NT2/D1 (cell line): ENCODE results near the gene KCNK3.

Source experiments
- DNase-seq: peaks from one replicate; pipeline ENCODE4 v3.0.0-alpha.2; 2011; ENCODE audit warnings: low read depth, low spot score
- H3K27me3 ChIP-seq: 2 replicates; pipeline ENCODE4 v1.6.0; 2011; ENCODE audit warnings: mild to moderate bottlenecking; ENCODE audit not compliant: insufficient read length, insufficient read depth
- H3K36me3 ChIP-seq: 2 replicates; pipeline ENCODE4 v1.6.1; 2011; ENCODE audit warnings: mild to moderate bottlenecking, low read length, mixed read lengths; ENCODE audit not compliant: insufficient read depth, insufficient read length
- H3K4me1 ChIP-seq: 2 replicates; pipeline ENCODE4 v1.5.1; 2011; ENCODE audit not compliant: insufficient read depth, insufficient read length
- H3K4me3 ChIP-seq: 2 replicates; pipeline ENCODE4 v1.5.1; 2011; ENCODE audit warnings: low read depth; ENCODE audit not compliant: insufficient read length
- H3K9ac ChIP-seq: 2 replicates; pipeline ENCODE4 v1.6.0; 2011; ENCODE audit warnings: low read depth; ENCODE audit not compliant: insufficient read length
- H3K9me3 ChIP-seq: 2 replicates; pipeline ENCODE4 v1.5.1; 2011; ENCODE audit warnings: mild to moderate bottlenecking, low read length; ENCODE audit not compliant: insufficient read depth
- SUZ12 ChIP-seq: IDR thresholded peaks from 2 replicates; pipeline ENCODE4 v1.6.1; 2011; ENCODE audit not compliant: insufficient read length, insufficient read depth; ENCODE audit errors: extremely low read depth
- YY1 ChIP-seq: IDR thresholded peaks from 2 replicates; pipeline ENCODE4 v1.6.1; 2011; ENCODE audit not compliant: insufficient read length, insufficient read depth
- ZNF274 ChIP-seq: IDR thresholded peaks from 2 replicates; pipeline ENCODE4 v1.6.1; 2011; ENCODE audit warnings: mild to moderate bottlenecking, low read depth, low read length

Gene KCNK3

DNA sequence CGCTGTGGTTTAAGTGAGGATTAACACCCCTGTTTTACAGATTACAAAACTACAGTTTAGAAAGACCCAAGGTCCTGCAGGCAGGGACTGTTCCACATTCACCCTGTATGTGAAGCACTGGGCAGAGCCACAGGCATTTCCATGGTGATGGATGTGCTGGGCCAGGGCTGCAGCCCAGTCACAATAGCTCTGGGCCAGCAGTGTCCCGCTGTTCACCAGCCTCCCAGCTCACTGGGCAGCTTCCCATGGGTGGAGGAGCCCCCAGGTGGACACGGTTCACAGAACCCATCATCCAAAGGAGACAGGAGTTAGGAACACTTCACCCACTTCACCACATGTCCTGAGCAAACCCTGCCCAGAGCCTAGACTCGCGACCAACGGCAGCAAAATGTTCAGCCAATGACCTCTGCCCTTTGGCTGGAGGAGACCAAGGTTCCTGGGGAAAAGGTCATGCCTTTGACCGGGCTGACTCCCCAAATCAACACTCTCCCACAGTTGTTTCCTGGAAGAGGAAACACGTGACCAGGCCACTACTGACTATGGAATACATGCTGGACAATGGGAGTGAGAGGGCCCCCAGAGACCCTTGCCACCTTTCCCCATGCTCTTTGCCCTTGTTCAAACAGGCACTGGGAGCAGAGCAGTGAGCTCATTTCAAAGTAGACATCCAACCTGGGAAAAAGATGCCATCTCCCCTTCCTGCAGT lies 43.5 kb downstream of the KCNK3 start:
- Histone ChIP-seq H3K36me3 (no peaks in the 10 kb centered on the region), H3K9me3 (no peaks in the 10 kb centered on the region), H3K9ac (no peak overlapping the region), H3K4me3 (no peak overlapping the region), H3K4me1 (peaks cover 4% of the 10 kb centered on the region), H3K27me3 (no peaks in the 10 kb centered on the region)
- DNase-seq = no peak
- TF ChIP-seq YY1 (no peak), ZNF274 (no peak), SUZ12 (no peak)

DNA sequence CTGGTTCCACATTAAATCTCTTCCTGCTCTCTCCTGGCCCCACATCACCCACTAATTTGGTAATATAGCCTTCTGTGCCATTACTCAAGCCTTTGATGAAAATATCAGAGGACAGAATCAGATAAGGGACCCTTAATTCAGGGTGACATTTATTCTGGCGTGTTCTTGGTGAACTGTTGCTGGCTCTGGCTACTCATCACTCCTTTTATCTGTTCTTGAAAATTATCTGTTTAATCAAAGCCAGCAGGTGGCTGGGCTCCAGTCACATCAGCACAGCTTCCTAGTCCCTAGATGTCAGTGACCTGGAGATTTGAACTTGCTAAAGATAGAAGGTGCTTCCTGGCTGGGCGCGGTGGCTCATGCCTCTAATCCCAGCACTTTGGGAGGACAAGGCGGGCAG lies 44.7 kb downstream of the KCNK3 start:
- no peak for DNase-seq
- no peaks in the 10 kb centered on the region for H3K9me3 ChIP-seq
- TF ChIP-seq SUZ12 = no peak
- TF ChIP-seq ZNF274 = no peak
- TF ChIP-seq YY1 = no peak

DNA sequence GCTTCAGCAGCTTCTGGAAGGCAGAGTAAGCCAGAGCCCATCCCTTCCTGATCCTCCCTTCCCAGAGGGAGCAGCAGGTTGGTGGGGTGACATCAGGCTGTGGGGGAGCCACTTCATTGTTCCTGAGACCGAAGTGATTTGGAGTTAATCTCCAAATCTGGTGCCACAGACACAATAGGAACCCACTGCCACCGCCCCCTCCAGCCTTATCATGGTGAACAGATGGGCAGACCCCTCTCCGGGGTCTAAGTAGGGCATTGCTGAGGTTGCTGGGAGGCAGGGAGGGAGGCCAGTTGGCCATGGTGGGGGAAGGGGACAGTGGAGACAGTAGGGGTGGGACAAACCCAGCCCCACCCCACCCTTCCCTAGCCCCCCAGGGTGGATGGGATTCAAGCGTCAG lies 46.0 kb downstream of the KCNK3 start:
- peaks cover 5% of the 10 kb centered on the region for H3K4me1 ChIP-seq
- no peak for DNase-seq
- no peaks in the 10 kb centered on the region for H3K27me3 ChIP-seq
- H3K4me3 ChIP-seq = no peak overlapping the region
- H3K9me3 ChIP-seq = no peaks in the 10 kb centered on the region
- H3K9ac ChIP-seq = no peak overlapping the region
- H3K36me3 ChIP-seq = no peaks in the 10 kb centered on the region
- no peak for TF ChIP-seq ZNF274
- TF ChIP-seq SUZ12 = no peak
- no peak for TF ChIP-seq YY1

More for the DNA sequence above, 44.7 kb downstream of the KCNK3 start:
- Histone ChIP-seq H3K4me1 (peaks cover 5% of the 10 kb centered on the region), H3K27me3 (no peaks in the 10 kb centered on the region), H3K4me3 (no peak overlapping the region), H3K9ac (no peak overlapping the region), H3K36me3 (no peaks in the 10 kb centered on the region)

DNA sequence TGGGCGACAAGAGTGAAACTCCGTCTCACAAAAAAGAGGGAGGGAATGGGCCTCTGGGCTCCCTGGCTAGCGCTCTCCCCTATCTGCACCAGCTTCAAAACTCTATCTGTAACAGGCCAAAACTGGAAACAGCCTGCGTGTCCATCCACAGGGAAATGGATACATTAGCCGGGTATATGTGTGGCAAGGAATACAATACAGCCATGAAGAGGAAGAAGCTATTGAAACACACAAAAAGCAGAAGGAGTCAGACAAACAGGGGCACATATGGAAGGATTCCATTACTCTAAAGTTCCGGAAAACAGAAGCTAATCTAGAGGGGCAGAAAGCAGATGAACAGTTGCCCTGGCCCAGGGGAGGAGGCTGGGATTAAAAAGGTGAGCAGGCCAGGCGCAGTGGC lies 47.0 kb downstream of the KCNK3 start:
- Histone ChIP-seq H3K36me3 (no peaks in the 10 kb centered on the region), H3K9me3 (no peaks in the 10 kb centered on the region), H3K4me1 (peaks cover 5% of the 10 kb centered on the region), H3K9ac (no peak overlapping the region), H3K27me3 (no peaks in the 10 kb centered on the region), H3K4me3 (no peak overlapping the region)
- no peak for DNase-seq
- TF ChIP-seq SUZ12 (no peak), YY1 (no peak), ZNF274 (no peak)

DNA sequence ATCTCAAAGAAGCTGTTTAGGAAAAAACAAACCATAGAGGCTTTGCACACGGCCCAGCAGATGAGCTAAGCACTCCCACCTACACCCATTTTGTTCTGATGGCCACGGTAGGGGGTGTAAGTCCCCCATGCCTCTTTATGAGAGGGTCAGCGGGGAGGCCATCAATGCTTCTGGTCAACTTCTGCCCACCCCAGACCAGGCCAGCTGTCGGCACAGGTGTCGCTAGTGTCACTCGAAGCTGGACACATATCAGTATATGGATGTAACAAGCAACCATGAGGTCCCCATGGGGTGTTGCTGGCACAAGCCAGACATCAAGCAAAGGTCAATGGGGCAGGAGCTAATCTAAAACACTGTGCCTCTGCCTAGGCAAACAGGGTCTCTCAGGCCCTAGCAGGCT lies 47.8 kb downstream of the KCNK3 start:
- Histone ChIP-seq H3K9me3 (no peaks in the 10 kb centered on the region), H3K36me3 (no peaks in the 10 kb centered on the region), H3K4me3 (no peak overlapping the region), H3K9ac (no peak overlapping the region), H3K4me1 (peaks cover 5% of the 10 kb centered on the region), H3K27me3 (no peaks in the 10 kb centered on the region)
- DNase-seq = no peak
- TF ChIP-seq ZNF274 = no peak
- TF ChIP-seq YY1 = no peak
- TF ChIP-seq SUZ12 = no peak

DNA sequence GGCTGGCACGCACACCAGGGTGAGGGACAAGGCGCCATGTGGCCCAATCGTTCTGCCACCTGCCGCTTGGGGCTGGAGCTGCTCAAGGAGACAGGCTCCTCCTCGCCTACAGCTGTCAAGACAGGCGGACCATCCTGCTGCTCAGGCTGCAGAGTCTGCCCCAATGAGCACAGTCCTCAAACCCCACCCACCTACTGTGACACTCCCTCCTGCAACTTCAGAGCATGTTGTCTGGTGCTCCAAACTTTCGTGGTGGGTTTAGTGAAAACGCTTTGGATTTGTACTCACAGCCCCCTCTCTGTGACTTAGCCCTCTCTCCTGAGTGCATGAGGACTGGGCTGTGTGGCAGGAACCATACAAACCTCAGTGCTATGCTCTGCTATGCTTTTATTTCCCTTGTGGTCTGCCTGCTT lies 48.4 kb downstream of the KCNK3 start:
- no peaks in the 10 kb centered on the region for H3K9me3 ChIP-seq
- no peaks in the 10 kb centered on the region for H3K36me3 ChIP-seq
- TF ChIP-seq YY1 (no peak), ZNF274 (no peak), SUZ12 (no peak)
- H3K4me3 ChIP-seq = no peak overlapping the region
- H3K4me1 ChIP-seq = peaks cover 5% of the 10 kb centered on the region
- H3K9ac ChIP-seq = no peak overlapping the region
- H3K27me3 ChIP-seq = no peaks in the 10 kb centered on the region
- DNase-seq = no peak

DNA sequence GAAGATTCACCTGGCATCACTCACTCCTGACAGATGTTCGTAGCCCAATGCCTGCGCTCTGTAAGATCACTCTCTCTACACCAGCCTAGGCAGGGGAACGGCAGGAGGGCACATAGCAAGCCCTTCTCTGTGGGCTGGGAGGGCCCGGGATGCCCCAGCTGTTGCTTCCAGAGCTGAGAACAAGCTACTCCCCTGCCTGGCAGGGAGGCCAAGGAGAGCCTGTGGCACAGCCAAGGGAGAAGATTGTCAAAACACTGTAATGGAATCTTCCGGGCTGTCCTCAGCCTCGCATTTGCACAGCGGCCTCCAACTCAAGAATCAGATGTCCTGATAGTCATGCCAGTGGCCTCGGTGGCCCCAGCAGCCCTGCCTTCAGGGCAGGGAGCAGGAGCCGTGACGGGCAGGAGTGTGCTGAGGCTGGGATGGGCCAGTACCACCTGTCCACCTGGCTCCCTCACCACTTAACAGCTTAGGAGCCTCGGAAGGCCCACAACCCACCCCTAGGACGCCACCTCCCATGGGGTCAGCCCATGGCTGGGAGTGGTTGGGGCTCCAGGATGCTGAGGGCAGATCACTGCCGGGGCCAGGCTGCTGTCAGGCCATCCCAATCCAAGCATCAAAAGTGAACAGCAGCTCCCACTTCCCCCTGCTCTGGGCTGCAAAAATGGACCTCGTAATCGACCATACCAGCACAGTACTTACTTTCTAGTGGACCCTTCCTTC lies 49.7 kb downstream of the KCNK3 start:
- Histone ChIP-seq H3K4me1 (peaks cover 5% of the 10 kb centered on the region), H3K9me3 (no peaks in the 10 kb centered on the region), H3K4me3 (no peak overlapping the region), H3K36me3 (no peaks in the 10 kb centered on the region), H3K27me3 (no peaks in the 10 kb centered on the region), H3K9ac (no peak overlapping the region)
- no peak for TF ChIP-seq ZNF274
- no peak for TF ChIP-seq YY1
- no peak for TF ChIP-seq SUZ12
- no peak for DNase-seq
